GM12892 (cell line): ENCODE results near the gene C11orf16.

Source experiments
- POLR2A ChIP-seq: IDR thresholded peaks from 2 replicates; pipeline ENCODE4 v1.6.1; 2011; ENCODE audit warnings: low read depth, low read length, control low read depth
- POLR2AphosphoS5 ChIP-seq: IDR thresholded peaks from 2 replicates; pipeline ENCODE4 v1.6.1; 2011; ENCODE audit warnings: low read depth, low read length, control low read depth

DNA sequence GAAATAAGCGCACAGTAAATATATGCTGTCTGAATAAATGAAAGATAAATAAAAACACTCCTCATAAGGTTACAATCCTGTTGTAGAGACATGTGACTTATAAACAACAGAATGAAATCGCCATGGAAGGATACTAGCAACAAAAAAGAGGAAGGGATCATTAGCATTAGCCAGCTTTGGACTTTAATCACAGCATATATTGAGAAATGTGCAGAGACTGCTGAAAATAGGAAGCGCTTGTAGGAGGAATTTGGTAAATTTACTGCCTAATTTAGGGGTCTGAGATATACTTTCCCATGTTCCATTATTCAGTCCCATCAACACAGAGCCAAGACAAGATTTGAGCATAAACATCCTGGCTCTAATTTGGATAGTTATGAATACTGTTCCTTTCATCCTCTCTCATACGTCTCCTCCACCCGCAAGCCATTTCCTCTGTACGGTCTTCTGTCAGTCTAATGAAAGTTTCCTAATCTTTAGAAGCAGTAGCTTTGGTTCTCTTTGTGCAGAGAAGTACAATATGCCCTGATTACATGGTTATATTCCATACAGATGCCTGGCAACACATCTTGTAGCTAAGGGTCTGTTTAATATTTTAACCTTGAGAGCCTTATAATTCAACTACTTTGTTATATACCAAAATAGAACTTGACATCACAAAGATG is 58.9 kb downstream of the C11orf16 start:
- TF ChIP-seq POLR2A (no peak), POLR2AphosphoS5 (no peak)
